PC-9 (cell line): ENCODE data around the gene MC3R. TPM values are rescaled to one million over a fixed set of nuclear protein-coding genes. Genes with fewer than 3 reads are reported as not detected.

Source experiments
- BruUV-seq: library from RNA; stranded (reverse); fragments of 400-500 nt; replicated peaks from 2 replicates; lab custom pipeline; 2021; lab: Mats Ljungman, UMichigan
- CTCF ChIA-PET: fragments of 300-600 bp; sonication (Branson Sonifier 250); formaldehyde crosslinking; loops from one replicate; lab custom pipeline; 2022; ENCODE audit warnings: antibody characterized with exemption; lab: Charles Lee
- POLR2A ChIA-PET: fragments of 300-600 bp; sonication (Branson Sonifier 250); formaldehyde crosslinking; loops from one replicate; lab custom pipeline; 2022; ENCODE audit warnings: antibody characterized with exemption; ENCODE audit not compliant: unreplicated experiment; lab: Charles Lee
- DNase-seq, 2 experiments: peaks; one replicate each; pipeline versions ENCODE4 v3.0.0 to v3.0.0-alpha.2; 2015 to 2022; ENCODE audit warnings: mixed read lengths in 1 of 2
- H2AFZ ChIP-seq: fragments of 200-600 bp; sonication (generic); 2 replicates; pipeline ENCODE4 v1.8.1; 2017; ENCODE audit warnings: antibody characterized with exemption
- H3F3A ChIP-seq: fragments of 200-600 bp; sonication (generic); 2 replicates; pipeline ENCODE4 v1.8.1; 2017; ENCODE audit warnings: antibody characterized with exemption, mild to moderate bottlenecking, low read depth; ENCODE audit not compliant: insufficient read depth
- H3K27ac ChIP-seq: fragments of 200-600 bp; sonication (generic); 2 replicates; pipeline ENCODE4 v1.6.1; 2016; ENCODE audit warnings: mixed run types
- H3K27me3 ChIP-seq: fragments of 200-600 bp; sonication (generic); 2 replicates; pipeline ENCODE4 v1.6.1; 2016; ENCODE audit warnings: low read depth, mixed run types; ENCODE audit not compliant: insufficient read depth
- H3K36me3 ChIP-seq: fragments of 200-600 bp; sonication (generic); 2 replicates; pipeline ENCODE4 v1.6.1; 2016; ENCODE audit warnings: low read depth, mixed run types
- H3K4me1 ChIP-seq: fragments of 200-600 bp; sonication (generic); replicated peaks from 2 replicates; pipeline ENCODE4 v1.6.1; 2016; ENCODE audit warnings: mixed run types; ENCODE audit not compliant: insufficient read depth
- H3K4me2 ChIP-seq: fragments of 200-600 bp; sonication (generic); 2 replicates; pipeline ENCODE4 v1.6.1; 2017; ENCODE audit warnings: mixed run types
- H3K4me3 ChIP-seq: fragments of 200-600 bp; sonication (generic); 2 replicates; pipeline ENCODE4 v1.6.1; 2016; ENCODE audit warnings: mixed run types
- H3K79me2 ChIP-seq: fragments of 200-600 bp; sonication (generic); 2 replicates; pipeline ENCODE4 v1.6.1; 2017; ENCODE audit warnings: low read depth, mixed run types
- H3K9me2 ChIP-seq: fragments of 200-600 bp; sonication (generic); 2 replicates; pipeline ENCODE4 v1.8.1; 2017; ENCODE audit warnings: mild to moderate bottlenecking; ENCODE audit not compliant: insufficient read depth
- H3K9me3 ChIP-seq: fragments of 200-600 bp; sonication (generic); 2 replicates; pipeline ENCODE4 v1.8.1; 2016; ENCODE audit warnings: low read depth; ENCODE audit not compliant: insufficient read depth
- H4K20me1 ChIP-seq: fragments of 200-600 bp; sonication (generic); 2 replicates; pipeline ENCODE4 v1.8.1; 2017; ENCODE audit not compliant: insufficient read depth
- EZH2 ChIP-seq: fragments of 200-600 bp; sonication (generic); IDR thresholded peaks from 2 replicates; pipeline ENCODE4 v1.8.0; 2017; ENCODE audit warnings: antibody characterized with exemption, low read depth
- intact Hi-C: fragments of 100-400 bp; cut with micrococcal nuclease; formaldehyde crosslinking; loops from one replicate; pipeline ENCODE4 v1.10.0; 2022; ENCODE audit not compliant: unreplicated experiment
- total RNA-seq: library from RNA; stranded (reverse); gene quantifications from 2 replicates; pipeline ENCODE4 v1.2.3, GENCODE V29; 2021
- TF ChIP-seq, protein P1 (sequence below): fragments of 200-600 bp; sonication (generic); conservative IDR thresholded peaks from 2 replicates; pipeline ENCODE4 v1.6.1; 2017; ENCODE audit warnings: mixed run types, antibody characterized with exemption, mild to moderate bottlenecking, moderate library complexity

The MC3R gene
- total RNA-seq, 1 experiment from 2014 or later = not detected

GRCh38 chr20:56249956-56250355, 1.4 kb downstream of the MC3R start:
- BruUV-seq = no TSS peak
- Histone ChIP-seq H3K27me3 (peaks cover 72% of the 10 kb centered on the region), H3F3A (no peaks in the 10 kb centered on the region), H2AFZ (no peak overlapping the region), H4K20me1 (no peaks in the 10 kb centered on the region), H3K79me2 (no peaks in the 10 kb centered on the region), H3K4me3 (no peak overlapping the region), H3K4me2 (no peak overlapping the region), H3K36me3 (no peaks in the 10 kb centered on the region), H3K4me1 (no peaks in the 10 kb centered on the region), H3K27ac (no peak overlapping the region), H3K9me3 (no peaks in the 10 kb centered on the region), H3K9me2 (no peaks in the 10 kb centered on the region)
- ChIA-PET CTCF (no interaction called here), POLR2A (no interaction called here)
- TF ChIP-seq, protein P1, sequence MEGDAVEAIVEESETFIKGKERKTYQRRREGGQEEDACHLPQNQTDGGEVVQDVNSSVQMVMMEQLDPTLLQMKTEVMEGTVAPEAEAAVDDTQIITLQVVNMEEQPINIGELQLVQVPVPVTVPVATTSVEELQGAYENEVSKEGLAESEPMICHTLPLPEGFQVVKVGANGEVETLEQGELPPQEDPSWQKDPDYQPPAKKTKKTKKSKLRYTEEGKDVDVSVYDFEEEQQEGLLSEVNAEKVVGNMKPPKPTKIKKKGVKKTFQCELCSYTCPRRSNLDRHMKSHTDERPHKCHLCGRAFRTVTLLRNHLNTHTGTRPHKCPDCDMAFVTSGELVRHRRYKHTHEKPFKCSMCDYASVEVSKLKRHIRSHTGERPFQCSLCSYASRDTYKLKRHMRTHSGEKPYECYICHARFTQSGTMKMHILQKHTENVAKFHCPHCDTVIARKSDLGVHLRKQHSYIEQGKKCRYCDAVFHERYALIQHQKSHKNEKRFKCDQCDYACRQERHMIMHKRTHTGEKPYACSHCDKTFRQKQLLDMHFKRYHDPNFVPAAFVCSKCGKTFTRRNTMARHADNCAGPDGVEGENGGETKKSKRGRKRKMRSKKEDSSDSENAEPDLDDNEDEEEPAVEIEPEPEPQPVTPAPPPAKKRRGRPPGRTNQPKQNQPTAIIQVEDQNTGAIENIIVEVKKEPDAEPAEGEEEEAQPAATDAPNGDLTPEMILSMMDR = no peak
- TF ChIP-seq EZH2 = no peak
- intact Hi-C loops = loop anchor here (5.0 kb wide), 2 partner anchors 267 to 833 kb away; no protein-coding TSS in a partner anchor
- DNase-seq = no peak

DNA sequence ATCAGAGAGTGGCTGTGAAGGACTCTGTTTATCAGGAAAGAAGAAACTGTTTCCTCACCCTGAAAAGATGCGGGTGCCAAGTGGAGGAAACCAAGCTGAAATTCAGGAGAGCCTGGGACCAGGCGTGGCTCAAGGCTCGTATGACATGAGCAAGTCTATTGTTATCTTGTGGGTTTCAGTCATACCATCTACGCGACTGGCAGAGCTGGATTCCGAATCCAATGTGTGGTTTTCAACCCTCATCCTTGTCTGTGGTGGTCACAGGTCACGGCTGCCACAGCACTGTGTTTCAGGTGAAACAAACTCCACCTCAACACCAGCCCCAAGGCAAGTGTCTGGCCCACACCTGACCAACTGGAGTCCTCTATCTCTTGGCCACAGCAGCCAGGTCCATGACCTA, 9.1 kb downstream of the MC3R start:
- Histone ChIP-seq H3K9me2 (no peaks in the 10 kb centered on the region), H2AFZ (no peak overlapping the region), H3F3A (no peaks in the 10 kb centered on the region), H3K4me1 (no peaks in the 10 kb centered on the region), H4K20me1 (no peaks in the 10 kb centered on the region), H3K4me3 (no peak overlapping the region), H3K27ac (no peak overlapping the region), H3K79me2 (no peaks in the 10 kb centered on the region), H3K36me3 (no peaks in the 10 kb centered on the region), H3K9me3 (no peaks in the 10 kb centered on the region), H3K27me3 (peaks cover 66% of the 10 kb centered on the region), H3K4me2 (no peak overlapping the region)
- ChIA-PET CTCF (no interaction called here), POLR2A (no interaction called here)
- DNase-seq = no peak
- BruUV-seq = no TSS peak
- TF ChIP-seq, protein P1 = no peak
- TF ChIP-seq EZH2 = no peak
- intact Hi-C loops = no loop called here

DNA sequence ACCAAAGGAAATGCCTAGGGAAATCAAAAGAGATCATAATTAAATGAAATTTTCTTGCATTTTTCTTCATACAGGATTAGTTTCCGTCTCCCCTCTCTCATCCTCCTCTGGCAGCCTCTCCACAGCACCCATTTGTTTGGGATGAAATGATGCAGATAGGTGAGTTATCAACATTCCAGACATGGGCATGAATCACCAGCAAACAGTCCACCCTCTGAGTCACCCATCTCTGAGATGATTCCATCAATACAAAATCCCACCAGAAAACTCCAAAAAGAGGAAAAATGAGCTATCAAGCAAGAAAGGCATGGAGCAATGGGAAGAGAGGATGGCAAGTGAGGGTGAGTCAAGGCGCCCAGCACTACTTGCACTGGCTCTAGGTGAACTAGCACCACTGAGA, 11.4 kb downstream of the MC3R start:
- H2AFZ ChIP-seq = no peak overlapping the region
- H3F3A ChIP-seq = no peaks in the 10 kb centered on the region
- no peaks in the 10 kb centered on the region for H3K9me3 ChIP-seq
- POLR2A ChIA-PET = no interaction called here
- H3K4me1 ChIP-seq = no peaks in the 10 kb centered on the region
- no peaks in the 10 kb centered on the region for H4K20me1 ChIP-seq
- BruUV-seq = no TSS peak
- no peaks in the 10 kb centered on the region for H3K9me2 ChIP-seq
- CTCF ChIA-PET = no interaction called here
- H3K27me3 ChIP-seq = peaks cover 64% of the 10 kb centered on the region
- H3K27ac ChIP-seq = no peak overlapping the region
- no peak overlapping the region for H3K4me2 ChIP-seq
- no peak for TF ChIP-seq EZH2
- TF ChIP-seq, protein P1 = no peak
- H3K79me2 ChIP-seq = no peaks in the 10 kb centered on the region
- H3K36me3 ChIP-seq = no peaks in the 10 kb centered on the region
- intact Hi-C loops = no loop called here
- DNase-seq = no peak
- no peak overlapping the region for H3K4me3 ChIP-seq
